Dedifferentiated amniotic fluid mesenchymal stem cell (primary cell): ENCODE data around the gene MAT1A.
"Not testable (repeated sequence)": the region's sequence is repeated elsewhere in the genome, so short reads cannot be mapped to it uniquely, and the experiment has no call there.

Experiments
- DNase-seq: peaks from one replicate; pipeline ENCODE4 v3.0.0-alpha.2; 2016; ENCODE audit errors: extremely low spot score

Gene MAT1A

GRCh38 chr10:80223031-80223419 is 66.4 kb downstream of the MAT1A start:
- DNase-seq: not testable (repeated sequence)
